CD14-positive monocyte (primary cell): Measurements from ENCODE around the gene EPHA10. TPM values are rescaled to one million over a fixed set of nuclear protein-coding genes. Genes with fewer than 3 reads are reported as not detected.
A peak's percentile ranks its signal among the peaks of the same experiment; 100 is the strongest.

Experiments
- DNase-seq, 3 donors: peaks; one replicate each; pipeline ENCODE4 v3.0.0-alpha.2; 2011 to 2022
- H2AFZ ChIP-seq: 2 replicates; pipeline ENCODE4 v1.6.0; 2012; ENCODE audit warnings: mild to moderate bottlenecking, low read depth, low read length, inconsistent platforms; ENCODE audit not compliant: insufficient read depth, poor library complexity, severe bottlenecking
- H3K27ac ChIP-seq, 2 donors: 1 replicate in 1 of 2; 2 replicates in 1 of 2; pipeline ENCODE4 v1.5.1; 2012 to 2013; ENCODE audit warnings: low read length in 2 of 2, control low read depth in 1 of 2, inconsistent platforms in 1 of 2, low read depth in 1 of 2, mild to moderate bottlenecking in 1 of 2
- H3K27me3 ChIP-seq, 2 donors: one replicate each; pipeline versions ENCODE4 v1.6.0 to v1.6.1; 2011 to 2013; ENCODE audit warnings: low read length in 2 of 2; ENCODE audit not compliant: control insufficient read depth in 2 of 2, insufficient read depth in 2 of 2
- H3K36me3 ChIP-seq, 2 donors: replicated peaks in 1 of 2; 1 replicate in 1 of 2; 2 replicates in 1 of 2; pipeline versions ENCODE4 v1.5.1 to v1.6.1; 2012 to 2013; ENCODE audit warnings: low read length in 2 of 2, control low read depth in 1 of 2, inconsistent platforms in 1 of 2, mild to moderate bottlenecking in 1 of 2; ENCODE audit not compliant: insufficient read depth in 2 of 2, control insufficient read depth in 1 of 2
- H3K4me1 ChIP-seq, 2 donors: 1 replicate in 1 of 2; 2 replicates in 1 of 2; pipeline versions ENCODE4 v1.5.1 to v1.6.1; 2012 to 2013; ENCODE audit warnings: low read length in 2 of 2, control low read depth in 1 of 2, inconsistent platforms in 1 of 2, mild to moderate bottlenecking in 1 of 2, moderate library complexity in 1 of 2; ENCODE audit not compliant: insufficient read depth in 2 of 2, control insufficient read depth in 1 of 2
- H3K4me2 ChIP-seq: replicated peaks from 2 replicates; pipeline ENCODE3; 2012; ENCODE audit warnings: low read length, moderate library complexity, mild to moderate bottlenecking; ENCODE audit not compliant: poor library complexity, severe bottlenecking; ENCODE audit errors: extremely low read depth
- H3K4me3 ChIP-seq, 3 experiments: fragments of 200-600 bp in 1 of 3; sonication (generic) in 1 of 3; replicated peaks in 1 of 3; 1 replicate in 2 of 3; 2 replicates in 1 of 3; pipeline ENCODE4 v1.5.1; 2011 to 2013; ENCODE audit warnings: low read length in 3 of 3, mild to moderate bottlenecking in 3 of 3, control low read depth in 2 of 3, low read depth in 2 of 3, inconsistent platforms in 1 of 3, moderate library complexity in 1 of 3
- H3K79me2 ChIP-seq: 2 replicates; pipeline ENCODE4 v1.6.0; 2012; ENCODE audit warnings: mild to moderate bottlenecking, control low read depth, inconsistent platforms, low read length, moderate library complexity; ENCODE audit not compliant: insufficient read depth
- H3K9ac ChIP-seq: 2 replicates; pipeline ENCODE4 v1.6.0; 2017; ENCODE audit warnings: low read length, mild to moderate bottlenecking; ENCODE audit not compliant: insufficient read depth, poor library complexity, severe bottlenecking
- H3K9me3 ChIP-seq, 2 donors: replicated peaks in 1 of 2; 1 replicate in 1 of 2; 2 replicates in 1 of 2; pipeline versions ENCODE4 v1.5.1 to v1.6.1; 2012 to 2013; ENCODE audit warnings: low read length in 2 of 2, control low read depth in 1 of 2; ENCODE audit not compliant: control insufficient read depth in 1 of 2, insufficient read depth in 1 of 2
- H4K20me1 ChIP-seq: 2 replicates; pipeline ENCODE4 v1.6.0; 2012; ENCODE audit warnings: mild to moderate bottlenecking, low read length, control low read depth, moderate library complexity; ENCODE audit not compliant: insufficient read depth
- H3K27ac Mint-ChIP-seq, 7 donors: one replicate each; pipeline ENCODE4 v1.8.0; 2020; ENCODE audit warnings: mild to moderate bottlenecking in 7 of 7, mixed read lengths in 7 of 7, moderate library complexity in 6 of 7, inconsistent platforms in 2 of 7
- H3K27me3 Mint-ChIP-seq, 3 donors: one replicate each; pipeline ENCODE4 v1.8.0; 2021 to 2022; ENCODE audit warnings: low read depth in 3 of 3, mild to moderate bottlenecking in 3 of 3, mixed read lengths in 3 of 3, moderate library complexity in 3 of 3, inconsistent platforms in 1 of 3
- H3K36me3 Mint-ChIP-seq, 2 donors: one replicate each; pipeline ENCODE4 v1.8.0; 2020; ENCODE audit warnings: mixed read lengths in 2 of 2, inconsistent platforms in 1 of 2, mild to moderate bottlenecking in 1 of 2
- H3K4me1 Mint-ChIP-seq: one replicate; pipeline ENCODE4 v1.8.0; 2020; ENCODE audit warnings: mild to moderate bottlenecking, mixed read lengths
- H3K4me3 Mint-ChIP-seq, 2 donors: one replicate each; pipeline ENCODE4 v1.8.0; 2020; ENCODE audit warnings: mild to moderate bottlenecking in 2 of 2, mixed read lengths in 2 of 2, moderate library complexity in 1 of 2
- H3K9me3 Mint-ChIP-seq, 7 donors: one replicate each; pipeline ENCODE4 v1.8.0; 2020 to 2022; ENCODE audit warnings: mixed read lengths in 7 of 7, mild to moderate bottlenecking in 6 of 7, moderate library complexity in 6 of 7, inconsistent platforms in 2 of 7
- CTCF ChIP-seq: fragments of 200-600 bp; IDR thresholded peaks from one replicate; pipeline ENCODE4 v1.8.0; 2022; ENCODE audit warnings: antibody characterized with exemption, mild to moderate bottlenecking
- WGBS: methylation state at CpG from one replicate; pipeline ENCODE4 v1.1.5; 2013; ENCODE audit warnings: missing lambda C conversion rate; ENCODE audit not compliant: insufficient coverage; 5-methylcytosine and 5-hydroxymethylcytosine counted together
- intact Hi-C, 2 donors: fragments of 100-400 bp; cut with micrococcal nuclease; formaldehyde crosslinking; loops; one replicate each; pipeline versions ENCODE4 v1.15.0 to v1.15.1; 2023
- polyA plus RNA-seq, 3 donors: library from polyadenylated mRNA; depleted of rRNA in 1 of 3; unstranded in 2 of 3; stranded (reverse) in 1 of 3; fragments of 300-500 nt in 2 of 3; fragments of >200 nt in 1 of 3; fragmentation: Illumina TruSeq in 2 of 3; gene quantifications; 1 replicate in 2 of 3; 2 replicates in 1 of 3; pipeline ENCODE4 v1.2.3, GENCODE V29; 2012 to 2021

EPHA10 gene
- polyA plus RNA-seq, 3 donors = not detected

DNA sequence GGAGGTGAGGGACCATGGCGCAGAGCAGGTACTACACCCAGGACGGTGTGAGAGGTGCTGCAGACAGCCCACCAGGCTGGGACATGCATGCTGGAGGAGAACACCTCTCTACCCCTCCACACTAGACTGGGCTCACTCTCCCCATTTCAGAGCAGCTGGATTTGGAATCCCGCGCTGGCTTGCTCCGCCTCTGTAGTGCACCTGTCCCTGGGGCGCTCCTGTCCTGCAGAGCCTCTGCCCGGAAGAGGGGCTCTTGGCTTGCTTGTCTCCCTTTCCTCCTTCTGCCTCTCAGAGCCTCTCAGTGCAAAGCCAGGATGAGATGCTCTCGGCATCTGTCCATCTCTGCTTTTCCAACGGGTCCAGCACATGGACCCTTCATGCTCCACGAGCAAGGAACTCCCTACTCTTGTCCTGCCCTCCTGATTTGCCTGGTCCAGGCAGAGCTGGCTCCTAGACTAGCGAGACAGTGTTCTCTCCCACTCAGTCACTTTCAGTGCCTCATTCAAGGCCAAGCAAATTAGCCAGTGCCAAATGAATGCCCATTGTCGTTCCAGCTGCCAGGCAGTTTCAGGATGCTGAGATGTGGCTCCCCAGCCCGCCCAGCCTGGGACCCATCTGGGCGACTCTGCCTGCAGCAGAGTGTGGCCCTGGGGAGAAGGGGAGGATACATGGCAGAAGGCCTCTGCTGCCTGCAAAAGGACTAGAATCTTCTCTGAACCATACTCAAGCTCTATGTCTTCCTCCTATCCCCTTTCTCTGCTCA lies 38.9 kb downstream of the EPHA10 start:
- H3K27ac Mint-ChIP-seq = no peak overlapping the region
- peaks cover 0 to 3% of the 10 kb centered on the region in 2 donors for H3K27me3 ChIP-seq
- peaks cover 3% of the 10 kb centered on the region for H3K4me1 Mint-ChIP-seq
- 87% methylated on average over 11 of the region's 14 CpGs for WGBS
- H3K4me3 Mint-ChIP-seq = no peak overlapping the region
- H3K27ac ChIP-seq = no peak overlapping the region
- H3K4me3 ChIP-seq = no peak overlapping the region
- DNase-seq = no peak
- no peaks in the 10 kb centered on the region for H3K4me1 ChIP-seq
- intact Hi-C loops = no loop called here
- H3K4me2 ChIP-seq = no peak overlapping the region
- no peaks in the 10 kb centered on the region for H3K36me3 Mint-ChIP-seq
- no peaks in the 10 kb centered on the region for H4K20me1 ChIP-seq
- no peak overlapping the region for H2AFZ ChIP-seq
- no peaks in the 10 kb centered on the region for H3K36me3 ChIP-seq
- H3K9ac ChIP-seq = no peak overlapping the region
- no peaks in the 10 kb centered on the region for H3K9me3 Mint-ChIP-seq
- H3K27me3 Mint-ChIP-seq = peaks cover 16 to 29% (median 21%) of the 10 kb centered on the region in 3 donors
- H3K9me3 ChIP-seq = no peaks in the 10 kb centered on the region
- TF ChIP-seq CTCF = no peak
- no peaks in the 10 kb centered on the region for H3K79me2 ChIP-seq

- Histone ChIP-seq H3K27me3 (peaks cover 0 to 3% of the 10 kb centered on the region in 2 donors), H4K20me1 (no peaks in the 10 kb centered on the region), H3K9ac (no peak overlapping the region), H3K36me3 (no peaks in the 10 kb centered on the region), H3K79me2 (no peaks in the 10 kb centered on the region), H3K4me2 (no peak overlapping the region), H3K4me1 (no peaks in the 10 kb centered on the region), H3K9me3 (no peaks in the 10 kb centered on the region), H3K27ac (no peak overlapping the region), H2AFZ (no peak overlapping the region), H3K4me3 (no peak overlapping the region)
- intact Hi-C loops = no loop called here
- H3K9me3 Mint-ChIP-seq = no peaks in the 10 kb centered on the region
- no peak overlapping the region for H3K4me3 Mint-ChIP-seq
- peak overlapping the region in 1 of 7 donors; percentile 27 for H3K27ac Mint-ChIP-seq
- DNase-seq = no peak
- H3K36me3 Mint-ChIP-seq = no peaks in the 10 kb centered on the region
- H3K27me3 Mint-ChIP-seq = peaks cover 14 to 22% (median 14%) of the 10 kb centered on the region in 3 donors
- 97% methylated on average over 3 of the region's 6 CpGs for WGBS
- no peak for TF ChIP-seq CTCF
- no peaks in the 10 kb centered on the region for H3K4me1 Mint-ChIP-seq
Measured at GRCh38 chr1:37724575-37724974, 40.3 kb downstream of the EPHA10 start.
